ENCODE results near the gene PAFAH2.

Gene PAFAH2

DNA sequence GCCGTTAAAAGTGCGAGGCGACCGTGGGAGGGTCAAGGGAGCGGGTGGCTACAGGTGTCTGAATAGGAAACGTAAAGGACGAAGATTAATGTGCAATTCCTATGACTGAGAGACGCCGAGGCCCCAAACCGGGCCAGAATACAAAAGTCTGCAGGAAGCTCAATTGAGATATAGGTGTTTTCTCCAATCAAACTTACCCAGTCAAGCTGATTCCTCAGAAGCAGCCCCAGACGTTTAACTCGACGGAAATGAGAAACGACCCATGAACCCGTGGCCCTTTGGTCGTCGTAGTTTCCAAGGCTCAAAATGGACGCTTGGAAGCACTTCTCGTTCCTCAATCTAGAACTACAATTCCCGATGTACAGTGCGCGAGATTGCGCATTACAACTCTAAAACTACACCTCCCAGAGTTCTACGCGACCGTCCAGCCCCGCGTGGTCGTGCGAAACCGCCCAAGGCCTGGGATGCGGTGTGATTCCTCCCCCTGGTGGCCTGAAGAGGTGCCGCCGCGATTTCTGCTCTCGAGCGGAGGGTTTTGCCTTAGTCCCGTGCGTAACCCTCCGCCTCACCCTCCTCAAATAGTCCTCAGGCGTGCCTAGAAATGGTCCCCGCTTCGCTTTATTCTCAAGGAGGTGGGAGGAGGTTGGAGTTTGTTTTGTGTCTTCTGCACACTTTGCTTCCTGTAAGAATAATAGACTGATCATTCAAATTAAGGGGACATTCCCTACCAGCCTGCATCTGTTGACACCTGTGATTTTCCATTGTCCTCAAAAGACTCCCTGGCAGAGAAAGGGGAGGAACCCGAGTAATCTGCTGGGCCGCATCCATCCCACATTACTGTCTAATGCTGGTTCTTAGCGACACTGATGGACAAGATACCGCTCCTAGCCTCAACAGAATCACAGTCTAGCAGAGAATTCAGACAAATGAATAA is at the start of gene PAFAH2:
PAFAH2 (minus strand) TSS at position 236 of the 934 bp plus-strand sequence. CDS start 7,247 bp downstream, outside the sequence.
- no CpG with 5 or more reads among the region's 47 CpGs for WGBS (ENCODE audit: insufficient coverage, insufficient read length)
- H3K36me3 ChIP-seq (ENCODE audit: control insufficient read depth, insufficient read depth, low read length), result no peaks in the 10 kb centered on the region
- no peaks in the 10 kb centered on the region for H3K4me1 ChIP-seq (ENCODE audit: control insufficient read depth, insufficient read depth, low read length)
- no peak within 1 kb of the TSS for H3K27ac ChIP-seq (ENCODE audit: low read length)
- peak within 1 kb of the TSS; percentile 53; the same call in 1 of the 2 replicates for H3K4me3 ChIP-seq (ENCODE audit: low read length)
- DNase-seq (ENCODE audit: low read depth, low spot score), result peak; percentile 99
- H3K27me3 ChIP-seq (ENCODE audit: control insufficient read depth, insufficient read depth, low read length), result no peaks in the 10 kb centered on the region
- no peaks in the 10 kb centered on the region for H3K9me3 ChIP-seq (ENCODE audit: control insufficient read depth, insufficient read depth, low read length)

- H3K4me3 ChIP-seq (ENCODE audit: low read length), result no peak overlapping the region
- WGBS (ENCODE audit: insufficient coverage, insufficient read length), result no CpG with 5 or more reads among the region's 7 CpGs
- H3K27ac ChIP-seq (ENCODE audit: low read length), result no peak overlapping the region
- peaks cover 44% of the 10 kb centered on the region for H3K27me3 ChIP-seq (ENCODE audit: control insufficient read depth, insufficient read depth, low read length)
- no peaks in the 10 kb centered on the region for H3K36me3 ChIP-seq (ENCODE audit: control insufficient read depth, insufficient read depth, low read length)
- H3K4me1 ChIP-seq (ENCODE audit: control insufficient read depth, insufficient read depth, low read length), result no peaks in the 10 kb centered on the region; the same call in 1 of the 2 replicates
- H3K9me3 ChIP-seq (ENCODE audit: control insufficient read depth, insufficient read depth, low read length), result no peaks in the 10 kb centered on the region
- no peak for DNase-seq (ENCODE audit: low read depth, low spot score)
Observed at GRCh38 chr1:26047278-26047874, 49.5 kb upstream of the PAFAH2 start.

DNA sequence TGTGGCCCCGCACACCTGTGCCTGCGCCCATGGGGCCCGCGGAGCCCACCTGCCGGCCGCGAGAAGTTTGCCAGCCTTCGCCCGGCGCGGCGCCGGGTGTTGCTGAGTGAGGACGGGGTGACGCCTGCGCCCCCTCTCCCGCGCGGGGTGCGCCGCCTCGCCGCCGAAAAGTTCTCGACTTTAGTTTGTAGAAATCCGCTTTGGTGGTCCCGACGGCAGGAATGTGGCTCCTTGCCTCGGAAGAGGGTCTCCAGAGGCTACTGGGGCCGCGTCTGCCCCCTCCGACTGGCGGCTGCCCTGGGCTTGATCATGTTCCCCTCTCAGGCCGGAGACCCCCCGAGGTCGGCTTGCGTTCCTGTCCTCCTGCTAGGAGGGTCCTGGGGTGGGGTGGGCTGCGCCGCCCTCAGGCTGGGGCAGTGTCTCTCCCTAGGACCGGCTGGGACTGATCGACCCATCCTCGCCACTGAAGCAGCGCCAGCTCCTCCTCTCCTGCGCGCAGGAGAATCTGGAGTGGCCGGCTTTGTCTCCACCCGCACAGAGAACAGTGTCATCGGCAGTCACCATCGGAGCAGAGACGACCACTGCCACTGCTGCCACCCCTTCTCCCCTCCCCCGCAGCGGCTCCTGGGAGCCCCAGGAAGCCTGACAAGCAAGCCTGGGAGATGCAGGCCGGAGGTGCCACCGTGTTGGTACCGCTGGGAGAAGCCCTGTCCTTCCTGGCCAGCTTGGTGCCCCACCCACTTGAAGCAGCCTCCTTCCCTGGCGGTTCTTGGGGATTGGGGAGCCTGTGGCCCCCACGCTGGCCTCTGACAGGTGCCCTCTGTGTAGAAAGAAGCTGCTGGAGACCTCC is 48.6 kb upstream of the PAFAH2 start:
- Histone ChIP-seq H3K27me3 (ENCODE audit: control insufficient read depth, insufficient read depth, low read length) (peaks cover 46% of the 10 kb centered on the region), H3K4me1 (ENCODE audit: control insufficient read depth, insufficient read depth, low read length) (no peaks in the 10 kb centered on the region; the same call in 1 of the 2 replicates), H3K9me3 (ENCODE audit: control insufficient read depth, insufficient read depth, low read length) (no peaks in the 10 kb centered on the region), H3K4me3 (ENCODE audit: low read length) (peak overlapping the region; percentile 21; the same call in 1 of the 2 replicates), H3K36me3 (ENCODE audit: control insufficient read depth, insufficient read depth, low read length) (no peaks in the 10 kb centered on the region), H3K27ac (ENCODE audit: low read length) (no peak overlapping the region)
- no peak for DNase-seq (ENCODE audit: low read depth, low spot score)
- no CpG with 5 or more reads among the region's 57 CpGs for WGBS (ENCODE audit: insufficient coverage, insufficient read length)

- Histone ChIP-seq H3K9me3 (ENCODE audit: control insufficient read depth, insufficient read depth, low read length) (no peaks in the 10 kb centered on the region), H3K4me1 (ENCODE audit: control insufficient read depth, insufficient read depth, low read length) (no peaks in the 10 kb centered on the region; the same call in 1 of the 2 replicates), H3K4me3 (ENCODE audit: low read length) (peak within 1 kb of the TSS; percentile 21; the same call in 1 of the 2 replicates), H3K27me3 (ENCODE audit: control insufficient read depth, insufficient read depth, low read length) (peaks cover 46% of the 10 kb centered on the region), H3K27ac (ENCODE audit: low read length) (no peak within 1 kb of the TSS), H3K36me3 (ENCODE audit: control insufficient read depth, insufficient read depth, low read length) (no peaks in the 10 kb centered on the region)
- no CpG with 5 or more reads among the region's 62 CpGs for WGBS (ENCODE audit: insufficient coverage, insufficient read length)
- DNase-seq (ENCODE audit: low read depth, low spot score), result no peak
Observed at GRCh38 chr1:26045722-26046245, 47.9 kb upstream of the PAFAH2 start, which contains the start of gene SLC30A2. TSS of gene SLC30A2 (minus strand) at chr1:26046118. CDS start at chr1:26045896, 222 bp downstream.

DNA sequence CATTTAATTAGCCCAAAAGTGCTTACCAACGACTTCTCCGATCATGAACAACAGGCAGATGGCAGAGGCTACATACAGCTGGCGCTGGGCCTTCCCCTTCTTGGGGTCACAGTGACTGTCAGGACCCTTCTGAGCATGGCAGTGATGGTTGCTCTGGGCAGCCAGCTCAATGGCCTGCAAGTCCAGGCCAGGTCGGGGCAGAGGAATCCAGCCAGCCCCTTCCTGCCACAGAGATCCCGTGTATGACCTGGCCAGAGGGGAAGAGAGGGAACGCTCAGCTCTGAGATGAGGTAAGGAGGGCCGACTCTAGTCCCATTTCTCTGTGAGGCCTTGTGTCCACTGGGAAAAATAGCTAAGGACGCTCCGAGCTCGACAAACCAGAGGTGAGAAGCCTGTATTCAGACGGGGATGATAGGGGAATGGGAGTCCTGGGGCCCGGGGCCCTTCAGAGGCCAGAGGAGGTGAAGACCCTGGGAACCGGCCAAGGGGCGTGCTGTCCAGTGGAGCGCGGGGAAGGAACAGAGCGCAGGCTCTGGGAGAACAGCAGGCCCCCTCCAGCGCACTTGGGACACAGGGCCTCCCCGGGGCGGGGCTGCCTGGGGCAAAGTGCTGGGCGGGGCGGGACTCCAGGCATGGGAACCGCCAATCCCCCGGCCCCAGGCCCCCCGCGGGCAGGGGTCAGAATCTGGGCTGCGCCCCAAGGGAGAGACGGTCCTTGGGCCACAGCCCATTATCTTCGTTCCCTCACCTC is 47.3 kb upstream of the PAFAH2 start:
- H3K9me3 ChIP-seq (ENCODE audit: control insufficient read depth, insufficient read depth, low read length), result no peaks in the 10 kb centered on the region
- H3K27me3 ChIP-seq (ENCODE audit: control insufficient read depth, insufficient read depth, low read length), result peaks cover 46% of the 10 kb centered on the region
- no peak overlapping the region for H3K27ac ChIP-seq (ENCODE audit: low read length)
- no CpG with 5 or more reads among the region's 29 CpGs for WGBS (ENCODE audit: insufficient coverage, insufficient read length)
- no peaks in the 10 kb centered on the region; the same call in 1 of the 2 replicates for H3K4me1 ChIP-seq (ENCODE audit: control insufficient read depth, insufficient read depth, low read length)
- DNase-seq (ENCODE audit: low read depth, low spot score), result no peak
- no peaks in the 10 kb centered on the region for H3K36me3 ChIP-seq (ENCODE audit: control insufficient read depth, insufficient read depth, low read length)
- peak overlapping the region; percentile 21; the same call in 1 of the 2 replicates for H3K4me3 ChIP-seq (ENCODE audit: low read length)

DNA sequence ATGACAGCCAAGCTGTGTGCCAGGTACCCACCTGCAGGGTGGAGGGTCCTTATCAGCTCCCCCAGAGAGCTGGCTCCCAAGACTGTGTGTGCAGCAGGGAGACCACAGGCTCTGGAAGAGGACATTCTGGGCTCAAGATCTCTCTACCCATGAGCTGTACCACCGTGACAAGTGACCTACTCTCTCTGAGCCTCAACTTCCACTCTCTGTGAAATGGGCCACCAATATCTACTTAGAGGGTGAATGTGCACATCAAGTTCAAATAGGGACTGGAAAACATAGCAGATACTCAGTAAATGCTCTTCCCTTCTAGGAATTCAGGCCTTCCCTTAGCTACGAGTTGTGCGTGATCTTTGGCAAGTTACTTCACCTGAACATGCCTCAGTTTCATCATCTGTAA is 46.6 kb upstream of the PAFAH2 start:
- Histone ChIP-seq H3K36me3 (ENCODE audit: control insufficient read depth, insufficient read depth, low read length) (no peaks in the 10 kb centered on the region), H3K9me3 (ENCODE audit: control insufficient read depth, insufficient read depth, low read length) (no peaks in the 10 kb centered on the region), H3K27me3 (ENCODE audit: control insufficient read depth, insufficient read depth, low read length) (peaks cover 46% of the 10 kb centered on the region), H3K4me1 (ENCODE audit: control insufficient read depth, insufficient read depth, low read length) (no peaks in the 10 kb centered on the region; the same call in 1 of the 2 replicates), H3K27ac (ENCODE audit: low read length) (no peak overlapping the region), H3K4me3 (ENCODE audit: low read length) (no peak overlapping the region)
- WGBS (ENCODE audit: insufficient coverage, insufficient read length), result no CpG with 5 or more reads among the region's 3 CpGs
- no peak for DNase-seq (ENCODE audit: low read depth, low spot score)

- H3K27ac ChIP-seq (ENCODE audit: low read length), result no peak overlapping the region
- no peak for DNase-seq (ENCODE audit: low read depth, low spot score)
- no CpG with 5 or more reads among the region's 2 CpGs for WGBS (ENCODE audit: insufficient coverage, insufficient read length)
- H3K4me1 ChIP-seq (ENCODE audit: control insufficient read depth, insufficient read depth, low read length), result no peaks in the 10 kb centered on the region; the same call in 1 of the 2 replicates
- H3K27me3 ChIP-seq (ENCODE audit: control insufficient read depth, insufficient read depth, low read length), result peaks cover 42% of the 10 kb centered on the region
- no peaks in the 10 kb centered on the region for H3K36me3 ChIP-seq (ENCODE audit: control insufficient read depth, insufficient read depth, low read length)
- H3K9me3 ChIP-seq (ENCODE audit: control insufficient read depth, insufficient read depth, low read length), result no peaks in the 10 kb centered on the region
- H3K4me3 ChIP-seq (ENCODE audit: low read length), result no peak overlapping the region
Observed at GRCh38 chr1:26043765-26044164, 45.9 kb upstream of the PAFAH2 start.

GRCh38 chr1:26041978-26042377 is 44.1 kb upstream of the PAFAH2 start:
- Histone ChIP-seq H3K27ac (ENCODE audit: low read length) (no peak overlapping the region), H3K9me3 (ENCODE audit: control insufficient read depth, insufficient read depth, low read length) (no peaks in the 10 kb centered on the region), H3K4me3 (ENCODE audit: low read length) (no peak overlapping the region), H3K27me3 (ENCODE audit: control insufficient read depth, insufficient read depth, low read length) (peaks cover 36% of the 10 kb centered on the region), H3K4me1 (ENCODE audit: control insufficient read depth, insufficient read depth, low read length) (no peaks in the 10 kb centered on the region; the same call in 1 of the 2 replicates), H3K36me3 (ENCODE audit: control insufficient read depth, insufficient read depth, low read length) (no peaks in the 10 kb centered on the region)
- DNase-seq (ENCODE audit: low read depth, low spot score), result no peak
- WGBS (ENCODE audit: insufficient coverage, insufficient read length), result no CpG with 5 or more reads among the region's 4 CpGs

DNA sequence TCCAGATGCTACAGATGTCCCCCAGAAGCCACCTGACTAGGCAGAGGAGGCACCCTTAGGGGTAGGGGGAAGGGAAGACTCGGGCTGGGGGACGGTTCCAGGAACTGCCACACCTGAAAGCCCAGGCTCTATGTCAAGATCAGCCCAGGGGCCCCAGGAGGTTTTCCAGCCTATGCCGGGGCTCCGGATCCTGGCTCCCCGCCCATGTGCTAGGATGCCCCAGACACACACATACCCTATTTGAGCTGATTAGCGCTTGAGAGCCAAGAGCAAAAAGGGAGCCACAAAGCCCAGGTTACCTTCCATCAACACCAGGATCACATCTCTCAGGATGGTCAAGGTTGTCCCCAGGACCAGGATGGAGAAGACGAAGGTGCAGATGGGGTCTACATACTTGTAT is 43.5 kb upstream of the PAFAH2 start:
- no peak for DNase-seq (ENCODE audit: low read depth, low spot score)
- no CpG with 5 or more reads among the region's 7 CpGs for WGBS (ENCODE audit: insufficient coverage, insufficient read length)
- Histone ChIP-seq H3K36me3 (ENCODE audit: control insufficient read depth, insufficient read depth, low read length) (no peaks in the 10 kb centered on the region), H3K9me3 (ENCODE audit: control insufficient read depth, insufficient read depth, low read length) (no peaks in the 10 kb centered on the region), H3K27ac (ENCODE audit: low read length) (no peak overlapping the region), H3K4me3 (ENCODE audit: low read length) (no peak overlapping the region), H3K4me1 (ENCODE audit: control insufficient read depth, insufficient read depth, low read length) (no peaks in the 10 kb centered on the region; the same call in 1 of the 2 replicates), H3K27me3 (ENCODE audit: control insufficient read depth, insufficient read depth, low read length) (peaks cover 30% of the 10 kb centered on the region)

Data from iPS DF 6.9 (cell line).